NCI-H524 treated with DMSO at 0.1 percent for 48 hours (cell line): ENCODE results near the gene MORC3.
"Not testable (repeated sequence)": the region's sequence is repeated elsewhere in the genome, so short reads cannot be mapped to it uniquely, and the experiment has no call there.

Source experiments
- DNase-seq: peaks from one replicate; lab custom pipeline; 2025; lab: John Stamatoyannopoulos, UW

The MORC3 gene

GRCh38 chr21:36386031-36386642 is 66.1 kb downstream of the MORC3 start:
- DNase-seq, result no peak

GRCh38 chr21:36388096-36388495 is 68.1 kb downstream of the MORC3 start:
- peak; percentile 14 for DNase-seq

GRCh38 chr21:36388835-36389234 is 68.8 kb downstream of the MORC3 start:
- DNase-seq, result no peak

- DNase-seq, result not testable (repeated sequence)
Measured at GRCh38 chr21:36391649-36392048, 71.7 kb downstream of the MORC3 start.

- peak; percentile 15 for DNase-seq
Measured at GRCh38 chr21:36395353-36396111, 75.5 kb downstream of the MORC3 start.

- DNase-seq, result no peak
Measured at GRCh38 chr21:36396325-36396724, 76.3 kb downstream of the MORC3 start.

DNA sequence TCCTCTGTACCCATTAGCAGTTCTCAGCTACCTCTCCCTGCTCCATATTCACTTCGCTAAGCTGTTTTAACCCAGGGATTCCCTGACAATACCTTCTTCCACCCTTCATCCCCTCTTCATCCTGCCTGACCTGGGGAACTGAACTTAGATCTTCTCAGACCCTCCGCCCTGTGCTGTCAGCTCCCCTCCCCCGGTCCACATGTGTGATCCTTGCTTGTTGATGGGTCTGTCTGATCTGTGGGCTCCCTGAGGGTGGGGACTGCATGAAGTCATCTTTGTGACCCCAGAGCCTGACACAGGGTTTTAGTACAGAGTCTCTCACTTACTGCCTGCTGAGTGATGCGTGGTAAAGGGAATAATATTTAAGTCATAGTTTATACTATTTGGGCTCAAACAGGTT is 77.0 kb downstream of the MORC3 start:
- no peak for DNase-seq

DNA sequence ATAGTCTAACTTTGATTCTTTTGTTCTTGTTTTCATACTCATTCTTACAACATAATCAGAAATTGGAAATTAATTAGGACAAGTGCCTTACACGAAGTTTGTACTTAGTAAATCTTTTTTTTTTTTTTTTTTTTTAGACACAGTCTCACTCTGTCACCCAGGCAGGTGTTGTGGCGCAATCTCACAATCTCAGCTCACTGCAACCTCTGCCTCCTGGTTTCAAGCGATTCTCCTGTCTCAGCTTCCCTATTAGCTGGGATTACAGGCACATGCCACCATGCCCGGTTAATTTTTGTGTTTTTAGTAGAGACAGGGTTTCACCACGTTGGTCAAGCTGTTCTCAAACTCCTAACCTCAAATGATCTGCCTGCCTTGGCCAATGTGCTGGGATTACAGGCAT is 77.6 kb downstream of the MORC3 start:
- DNase-seq, result no peak

- DNase-seq, result not testable (repeated sequence)
Measured at GRCh38 chr21:36399736-36400135, 79.7 kb downstream of the MORC3 start.

- DNase-seq, result no peak
Measured at GRCh38 chr21:36400719-36401118, 80.7 kb downstream of the MORC3 start.

DNA sequence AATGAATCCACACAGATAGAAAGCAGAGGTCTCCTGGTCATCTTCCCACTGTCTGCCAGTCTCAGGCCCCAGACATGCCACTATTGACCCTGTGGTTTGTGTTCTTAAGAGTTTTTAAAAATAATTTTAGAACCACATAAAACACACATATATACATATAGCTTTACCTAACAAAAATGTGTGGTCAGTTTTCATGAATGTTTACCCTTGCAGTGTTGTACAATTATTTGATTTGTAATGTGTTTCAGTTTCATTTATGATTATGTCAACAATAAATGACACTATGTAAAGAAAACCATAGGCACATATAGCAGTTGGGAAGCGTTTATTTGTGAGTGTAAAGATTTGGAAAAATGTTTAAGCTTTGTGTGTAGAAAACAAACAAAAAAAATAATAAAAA is 82.3 kb downstream of the MORC3 start:
- no peak for DNase-seq

GRCh38 chr21:36403713-36404112 is 83.7 kb downstream of the MORC3 start:
- no peak for DNase-seq

DNA sequence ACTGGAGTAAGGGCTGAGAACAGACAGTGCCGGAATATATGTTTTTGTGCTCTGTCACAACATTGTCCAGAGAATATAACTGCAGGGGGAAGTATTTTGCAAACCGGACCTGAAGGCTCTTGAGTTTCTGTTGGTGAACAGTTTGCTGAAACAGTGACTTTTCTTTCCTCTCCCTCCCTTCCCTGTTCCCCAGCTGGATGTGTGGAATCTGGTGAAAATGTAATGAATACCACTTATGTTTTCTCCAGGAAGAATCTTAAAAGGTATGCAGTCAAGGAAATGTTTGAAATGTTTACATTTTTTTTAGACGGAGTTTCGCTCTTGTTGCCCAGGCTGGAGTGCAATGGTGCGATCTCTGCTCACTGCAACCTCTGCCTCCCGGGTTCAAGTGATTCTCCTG is 88.6 kb downstream of the MORC3 start:
- no peak for DNase-seq

GRCh38 chr21:36411301-36411700 is 91.3 kb downstream of the MORC3 start:
- DNase-seq, result no peak

GRCh38 chr21:36412916-36413315 is 92.9 kb downstream of the MORC3 start:
- DNase-seq, result no peak

DNA sequence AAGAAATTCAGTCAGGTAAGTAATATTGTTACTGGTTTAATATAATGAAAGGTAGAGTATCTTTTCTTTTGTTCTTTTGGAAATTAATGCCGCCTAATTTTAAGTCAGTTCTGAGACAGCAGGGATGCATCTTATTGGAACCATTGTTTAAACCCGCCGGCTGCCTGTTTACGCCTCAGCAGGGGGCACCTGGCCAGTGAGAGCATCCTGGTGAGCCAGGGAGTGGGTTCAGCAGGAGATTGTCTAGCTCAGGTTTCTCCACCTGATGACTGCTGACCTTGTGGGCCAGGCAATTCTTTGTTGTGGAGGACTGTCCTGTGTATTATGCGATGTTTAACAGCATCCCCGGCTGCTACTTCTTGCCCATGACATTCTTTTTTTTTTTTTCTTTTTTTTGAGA is 95.4 kb downstream of the MORC3 start:
- no peak for DNase-seq

DNA sequence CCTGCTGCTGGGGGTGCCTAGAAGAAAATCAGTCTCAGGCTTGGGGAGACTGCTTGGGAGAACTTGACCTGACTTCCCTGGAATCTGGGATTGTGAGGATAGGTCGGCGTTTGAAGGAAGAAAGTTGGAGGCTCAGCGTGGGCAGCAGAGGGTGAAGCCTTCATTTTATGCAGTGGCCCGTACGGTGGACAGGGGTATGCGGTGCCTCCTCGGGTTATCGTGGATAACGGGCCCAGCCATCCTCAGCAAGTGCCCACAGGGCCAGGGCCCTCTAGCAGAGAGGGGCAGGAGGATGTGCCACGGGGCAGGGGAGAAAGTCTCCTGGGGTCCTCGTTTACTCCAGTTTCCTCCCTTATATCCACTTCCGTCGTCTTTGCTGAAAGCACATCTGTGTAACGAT is 99.2 kb downstream of the MORC3 start:
- DNase-seq, result no peak

- peak; percentile 45 for DNase-seq
Measured at GRCh38 chr21:36419996-36420395, 100.0 kb downstream of the MORC3 start.

DNA sequence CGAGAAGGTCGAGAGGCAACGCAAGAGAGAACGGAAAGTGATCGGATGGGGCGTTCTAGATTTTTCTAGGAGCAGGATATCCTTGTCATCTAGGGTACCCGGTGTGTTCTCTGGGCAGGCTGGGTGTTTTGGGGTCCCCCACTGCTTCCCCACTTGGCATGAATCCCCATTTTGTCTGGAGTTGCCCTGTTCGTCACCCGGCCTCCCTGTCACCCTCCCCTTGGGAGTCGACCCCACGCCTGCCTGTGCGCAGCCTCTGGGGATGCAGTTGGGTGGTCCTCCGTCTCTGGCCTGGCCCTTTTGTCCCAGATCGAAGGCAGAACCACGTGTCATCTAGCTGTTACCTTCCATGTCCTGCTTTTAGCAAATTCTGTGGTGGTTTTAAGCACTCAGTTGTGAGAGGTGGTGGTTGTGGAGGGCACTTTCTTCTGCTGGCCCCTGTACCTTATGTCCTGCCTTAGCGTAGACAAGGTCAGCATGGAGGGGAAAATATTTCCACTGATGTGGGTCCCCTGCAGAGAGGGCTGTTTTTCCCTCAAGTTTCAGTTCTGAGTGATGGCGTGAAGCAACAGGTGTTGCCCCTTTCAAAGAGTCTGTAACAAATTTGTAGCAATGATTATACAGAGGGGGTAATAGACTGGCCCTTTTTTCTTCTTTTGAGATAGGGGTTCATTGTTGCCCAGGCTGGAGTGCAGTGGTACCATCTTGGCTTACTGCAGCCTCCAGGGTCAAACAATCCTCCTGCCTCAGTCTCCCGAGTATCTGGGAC is 100.8 kb downstream of the MORC3 start:
- DNase-seq, result no peak

DNA sequence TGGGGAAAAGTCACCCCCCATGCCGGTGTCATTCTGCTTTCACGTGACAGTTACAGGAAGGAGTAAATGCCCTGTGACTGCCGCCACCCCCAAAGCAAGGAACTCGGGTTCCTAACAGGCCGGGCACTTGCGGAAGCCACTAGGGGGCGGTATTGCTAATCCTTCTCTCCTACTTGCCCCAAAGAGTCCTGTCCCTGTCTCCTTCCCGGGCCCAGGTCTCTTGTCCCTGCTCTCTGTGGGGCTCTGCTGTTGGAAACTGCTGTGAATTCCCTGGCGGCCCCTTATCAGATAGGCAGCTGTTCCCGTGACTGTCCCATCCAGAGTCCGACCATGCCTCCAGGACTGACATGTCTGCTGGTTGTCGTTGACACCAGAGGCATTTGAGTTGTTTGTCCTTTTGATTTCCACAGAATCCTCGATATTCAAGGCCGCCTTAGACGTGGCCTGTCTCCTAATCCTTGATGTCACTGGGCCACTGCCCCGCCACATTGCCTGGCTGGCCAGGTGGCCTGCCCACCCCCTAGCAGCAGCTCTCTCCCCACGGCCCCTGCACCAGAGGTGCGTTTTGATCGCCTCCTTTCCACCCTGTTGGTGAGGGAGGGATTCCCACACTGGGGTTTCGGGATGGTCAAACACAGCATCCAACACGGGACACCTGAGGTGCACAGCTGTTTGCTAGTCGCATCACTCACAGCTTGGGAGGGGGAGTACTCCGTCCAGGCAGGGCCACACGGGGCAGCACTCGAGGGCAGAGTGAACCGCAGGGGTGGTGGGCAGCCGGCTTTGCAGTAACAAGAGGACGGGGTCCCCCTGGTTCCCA is 102.5 kb downstream of the MORC3 start:
- no peak for DNase-seq

DNA sequence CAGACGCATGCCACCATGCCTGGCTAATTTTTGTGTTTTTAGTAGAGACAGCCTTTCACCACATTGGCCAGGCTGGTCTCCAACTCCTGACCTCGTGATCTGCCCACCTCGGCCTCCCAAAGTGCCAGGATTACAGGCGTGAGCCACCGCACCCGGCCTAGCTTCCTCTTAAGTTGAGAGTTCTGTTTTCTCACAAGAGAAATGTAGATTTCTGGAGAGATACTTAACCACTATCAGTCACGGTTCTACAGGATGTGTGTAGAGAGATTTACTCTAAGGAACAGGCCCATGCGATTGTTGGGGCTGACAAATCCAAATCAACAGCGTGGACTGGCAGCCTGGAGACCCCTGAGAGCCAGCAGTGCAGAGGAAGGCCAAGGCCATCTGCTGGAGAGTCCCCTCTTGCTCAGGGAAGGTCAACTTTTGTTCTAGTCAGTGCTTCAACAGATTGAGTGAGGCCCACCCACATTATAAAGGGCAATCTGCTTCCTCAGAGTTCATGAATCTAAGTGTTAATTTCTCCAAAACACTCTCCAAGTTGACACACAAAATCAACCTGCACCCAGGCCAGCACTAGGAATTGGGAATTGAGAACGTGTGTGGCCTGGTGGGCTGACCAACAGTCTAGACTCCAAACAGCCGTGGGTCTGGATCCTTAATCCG is 103.9 kb downstream of the MORC3 start:
- no peak for DNase-seq

DNA sequence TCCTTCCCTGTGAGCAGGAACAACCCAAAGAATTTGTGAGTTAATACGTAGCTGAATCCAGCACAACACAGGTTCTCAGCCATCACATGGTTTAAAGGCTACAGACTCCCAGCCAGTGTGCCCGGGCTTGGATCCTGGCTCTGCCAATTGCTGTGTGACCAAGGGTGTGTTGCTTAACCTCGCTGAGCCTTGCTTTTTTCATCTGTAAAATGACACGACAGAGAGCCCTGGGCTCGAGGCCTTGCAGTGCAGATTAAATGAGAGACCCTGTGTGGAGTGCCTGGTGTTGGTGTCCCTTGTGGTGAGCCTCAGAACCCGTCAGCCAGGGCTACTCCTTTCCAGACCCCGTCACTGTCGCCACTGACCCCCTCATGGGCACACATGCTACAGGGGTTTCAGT is 104.6 kb downstream of the MORC3 start:
- DNase-seq, result no peak
